Left lobe of liver (tissue), 2 donors: ENCODE measurements around the gene TSPAN4. TPM values are rescaled to one million over a fixed set of nuclear protein-coding genes. Genes with fewer than 3 reads are reported as not detected.

Experiments
- ATAC-seq: fragments of 200-7000 bp; cut with Tn5 transposase; one replicate; pipeline ENCODE4 v1.9.1; 2020; ENCODE audit warnings: mild to moderate bottlenecking, moderate library complexity
- DNase-seq: peaks from one replicate; pipeline ENCODE4 v3.0.0-alpha.2; 2020; ENCODE audit warnings: low spot score
- total RNA-seq: library from RNA; stranded (reverse); gene quantifications from one replicate; pipeline ENCODE4 v1.2.1, GENCODE V29; 2021
- donor health status: DM: no; HTN: no; CAD: no; lungs with moderate emphysema.
- donor health status: DM: no; HTN: yes; CAD: no.

Gene TSPAN4
- total RNA-seq, 1 donor from 2014 or later: 17.1 TPM

- ATAC-seq (no peak), DNase-seq (no peak)
These were observed 57.9 kb downstream of the TSPAN4 start for GRCh38 chr11:900545-900944.

GRCh38 chr11:901452-902061 is 58.9 kb downstream of the TSPAN4 start:
- DNase-seq: no peak
- no peak for ATAC-seq

GRCh38 chr11:904380-904779 is 61.7 kb downstream of the TSPAN4 start:
- DNase-seq: no peak

GRCh38 chr11:905952-906351 is 63.3 kb downstream of the TSPAN4 start:
- DNase-seq (no peak), ATAC-seq (no peak)

More at GRCh38 chr11:904380-904779, 61.7 kb downstream of the TSPAN4 start:
- no peak for ATAC-seq

GRCh38 chr11:907668-908067 is 65.0 kb downstream of the TSPAN4 start:
- ATAC-seq (no peak), DNase-seq (no peak)

- no peak for ATAC-seq
- DNase-seq: no peak
These were observed 65.6 kb downstream of the TSPAN4 start for GRCh38 chr11:908273-908672.

- no peak for ATAC-seq
- DNase-seq: no peak
These were observed 66.8 kb downstream of the TSPAN4 start for GRCh38 chr11:909406-909805.

- ATAC-seq (no peak), DNase-seq (no peak)
These were observed 67.5 kb downstream of the TSPAN4 start for GRCh38 chr11:910044-910588.

GRCh38 chr11:910589-911030 is 68.0 kb downstream of the TSPAN4 start, which contains the start of gene CHID1:
Gene CHID1 (minus strand): TSS chr11:910810. CDS start chr11:904816, 5,994 bp downstream.
- peak; percentile 73 for ATAC-seq

GRCh38 chr11:911031-911889 is 68.6 kb downstream of the TSPAN4 start:
- peak; percentile 2 for ATAC-seq
- no peak for DNase-seq

More at GRCh38 chr11:910589-911030, 68.0 kb downstream of the TSPAN4 start, which contains the start of gene CHID1:
- DNase-seq: peak; percentile 92

- DNase-seq: peak; percentile 66
- ATAC-seq: peak; percentile 2
These were observed 69.2 kb downstream of the TSPAN4 start for GRCh38 chr11:911890-912219.

- DNase-seq (no peak), ATAC-seq (no peak)
These were observed 69.6 kb downstream of the TSPAN4 start for GRCh38 chr11:912266-912665.

GRCh38 chr11:913043-913442 is 70.4 kb downstream of the TSPAN4 start:
- DNase-seq (no peak), ATAC-seq (no peak)

GRCh38 chr11:914204-914603 is 71.6 kb downstream of the TSPAN4 start:
- DNase-seq (peak; percentile 67), ATAC-seq (peak; percentile 6)

GRCh38 chr11:914747-915501 is 72.3 kb downstream of the TSPAN4 start:
- ATAC-seq: peak; percentile 63
- peak; percentile 97 for DNase-seq

Other genes with a start within 250 kb of the TSPAN4 start
- 38.5 TPM for gene IRF7, start 226.9 kb upstream of the TSPAN4 start, total RNA-seq
- 64.8 TPM for gene CDHR5, start 217.9 kb upstream of the TSPAN4 start, total RNA-seq
- gene SCT, start 215.7 kb upstream of the TSPAN4 start, total RNA-seq: 0.81 TPM
- gene DRD4, start 205.6 kb upstream of the TSPAN4 start, total RNA-seq: 0.68 TPM
- gene DEAF1, start 147.6 kb upstream of the TSPAN4 start, total RNA-seq: 14.8 TPM
- 16.8 TPM for gene TMEM80, start 147.0 kb upstream of the TSPAN4 start, total RNA-seq
- 190 TPM for gene EPS8L2, start 136.6 kb upstream of the TSPAN4 start, total RNA-seq
- 147 TPM for gene TALDO1, start 95.4 kb upstream of the TSPAN4 start, total RNA-seq
- gene GATD1, start 65.4 kb upstream of the TSPAN4 start, total RNA-seq: 31.7 TPM
- 0.43 TPM for gene CEND1, start 52.8 kb upstream of the TSPAN4 start, total RNA-seq
- gene SLC25A22, start 44.6 kb upstream of the TSPAN4 start, total RNA-seq: 51.4 TPM
- gene PIDD1, start 37.6 kb upstream of the TSPAN4 start, total RNA-seq: 14.9 TPM
- gene RPLP2, start 32.9 kb upstream of the TSPAN4 start, total RNA-seq: 511 TPM
- gene PNPLA2, start 23.9 kb upstream of the TSPAN4 start, total RNA-seq: 107 TPM
- 3.5 TPM for gene CRACR2B, start 14.9 kb upstream of the TSPAN4 start, total RNA-seq
- gene CD151, start 9.9 kb upstream of the TSPAN4 start, total RNA-seq: 120 TPM
- gene POLR2L, start 323 bp upstream of the TSPAN4 start, total RNA-seq: 81.5 TPM
- gene CHID1, start 68.0 kb downstream of the TSPAN4 start, total RNA-seq: 146 TPM
- gene AP2A2, start 83.0 kb downstream of the TSPAN4 start, total RNA-seq: 53.7 TPM
- 1.0 TPM for gene MUC6, start 193.9 kb downstream of the TSPAN4 start, total RNA-seq
- gene MUC2, start 232.0 kb downstream of the TSPAN4 start, total RNA-seq: 0.38 TPM